OCI-LY3 (cell line): ENCODE results near the gene GPR42.
A peak's percentile ranks its signal among the peaks of the same experiment; 100 is the strongest.

ENCODE experiments used
- H2AFZ ChIP-seq: fragments of 200-600, 300-600 bp; shearing (Covaris generic); 2 replicates; pipeline ENCODE4 v1.6.0; 2014; ENCODE audit warnings: antibody characterized with exemption, low read depth, low read length
- H3K27ac ChIP-seq: fragments of 200-600, 300-600 bp; sonication (generic); 2 replicates; pipeline ENCODE4 v1.5.1; 2014; ENCODE audit warnings: mild to moderate bottlenecking, low read length, moderate library complexity, mixed read lengths
- H3K27me3 ChIP-seq: fragments of 200-600, 300-600 bp; sonication (generic); 2 replicates; pipeline ENCODE4 v1.6.1; 2014; ENCODE audit warnings: low read depth, low read length, mixed read lengths
- H3K36me3 ChIP-seq: fragments of 200-600, 300-600 bp; sonication (generic); replicated peaks from 2 replicates; pipeline ENCODE3; 2014; ENCODE audit warnings: low read depth, low read length, mixed read lengths
- H3K4me1 ChIP-seq: fragments of 300-600, 200-600 bp; sonication (generic); 2 replicates; pipeline ENCODE4 v1.6.1; 2014; ENCODE audit warnings: low read length, mixed read lengths
- H3K4me2 ChIP-seq: fragments of 200-600, 300-600 bp; sonication (generic); 2 replicates; pipeline ENCODE4 v1.6.1; 2014; ENCODE audit warnings: low read length, mixed read lengths
- H3K4me3 ChIP-seq: fragments of 300-600, 200-600 bp; sonication (generic); 2 replicates; pipeline ENCODE4 v1.5.1; 2014; ENCODE audit warnings: antibody characterized with exemption, mild to moderate bottlenecking, low read length, moderate library complexity
- H3K79me2 ChIP-seq: fragments of 300-600, 200-600 bp; shearing (Covaris generic); 2 replicates; pipeline ENCODE4 v1.6.1; 2014; ENCODE audit warnings: mild to moderate bottlenecking, low read length, mixed read lengths
- H3K9ac ChIP-seq: fragments of 300-600, 200-600 bp; shearing (Covaris generic); 2 replicates; pipeline ENCODE4 v1.6.0; 2014; ENCODE audit warnings: mild to moderate bottlenecking, low read length, moderate library complexity
- H3K9me3 ChIP-seq: fragments of 200-600, 300-600 bp; shearing (Covaris generic); 2 replicates; pipeline ENCODE4 v1.6.1; 2014; ENCODE audit warnings: low read length, mixed read lengths; ENCODE audit not compliant: insufficient read depth
- H4K20me1 ChIP-seq: fragments of 200-600, 300-600 bp; sonication (generic); 2 replicates; pipeline ENCODE4 v1.6.1; 2016; ENCODE audit warnings: low read length, mixed read lengths; ENCODE audit not compliant: insufficient read depth
- EZH2phosphoT487 ChIP-seq: fragments of 200-600 bp; shearing (Covaris generic); IDR thresholded peaks from 2 replicates; pipeline ENCODE4 v1.6.1; 2018; ENCODE audit warnings: antibody characterized with exemption, mixed run types, low read depth
- TF ChIP-seq, protein P1 (sequence below): fragments of 200-600, 300-600 bp; sonication (generic); IDR thresholded peaks from 2 replicates; pipeline ENCODE4 v1.5.1; 2014; ENCODE audit warnings: antibody characterized with exemption, low read length, low read depth

Gene GPR42

DNA sequence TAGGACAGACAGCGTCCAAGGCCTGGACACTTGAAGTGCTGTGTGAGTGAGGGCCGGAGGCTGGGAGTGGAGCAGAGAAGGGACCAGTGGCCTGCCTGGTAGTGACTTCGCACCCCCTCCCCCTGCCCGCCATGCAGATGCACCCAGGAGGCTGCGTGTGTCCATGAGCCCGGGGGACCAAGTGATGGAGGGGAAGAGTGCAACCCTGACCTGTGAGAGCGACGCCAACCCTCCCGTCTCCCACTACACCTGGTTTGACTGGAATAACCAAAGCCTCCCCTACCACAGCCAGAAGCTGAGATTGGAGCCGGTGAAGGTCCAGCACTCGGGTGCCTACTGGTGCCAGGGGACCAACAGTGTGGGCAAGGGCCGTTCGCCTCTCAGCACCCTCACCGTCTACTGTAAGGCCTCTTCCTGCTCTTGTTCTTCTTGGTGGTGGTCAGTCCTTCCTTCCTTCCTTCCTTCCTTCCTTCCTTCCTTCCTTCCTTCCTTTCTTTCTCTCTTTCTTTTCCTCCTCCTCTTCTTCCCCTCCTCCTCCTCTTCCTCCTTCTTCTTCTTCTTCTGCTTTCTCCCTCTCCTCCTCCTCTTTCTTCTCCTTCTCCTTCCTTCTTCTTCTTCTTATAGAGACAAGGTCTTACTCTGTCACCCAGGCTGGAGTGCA lies 29.2 kb upstream of the GPR42 start:
- Histone ChIP-seq H3K27ac (no peak overlapping the region), H3K36me3 (peaks cover 72% of the 10 kb centered on the region), H3K9ac (no peak overlapping the region), H3K27me3 (no peaks in the 10 kb centered on the region), H3K9me3 (no peaks in the 10 kb centered on the region), H4K20me1 (no peaks in the 10 kb centered on the region), H2AFZ (no peak overlapping the region), H3K79me2 (peaks cover 7% of the 10 kb centered on the region; the same call in 1 of the 2 replicates), H3K4me3 (no peak overlapping the region), H3K4me2 (no peak overlapping the region), H3K4me1 (peaks cover 26% of the 10 kb centered on the region)
- no peak for TF ChIP-seq EZH2phosphoT487
- TF ChIP-seq, protein P1, sequence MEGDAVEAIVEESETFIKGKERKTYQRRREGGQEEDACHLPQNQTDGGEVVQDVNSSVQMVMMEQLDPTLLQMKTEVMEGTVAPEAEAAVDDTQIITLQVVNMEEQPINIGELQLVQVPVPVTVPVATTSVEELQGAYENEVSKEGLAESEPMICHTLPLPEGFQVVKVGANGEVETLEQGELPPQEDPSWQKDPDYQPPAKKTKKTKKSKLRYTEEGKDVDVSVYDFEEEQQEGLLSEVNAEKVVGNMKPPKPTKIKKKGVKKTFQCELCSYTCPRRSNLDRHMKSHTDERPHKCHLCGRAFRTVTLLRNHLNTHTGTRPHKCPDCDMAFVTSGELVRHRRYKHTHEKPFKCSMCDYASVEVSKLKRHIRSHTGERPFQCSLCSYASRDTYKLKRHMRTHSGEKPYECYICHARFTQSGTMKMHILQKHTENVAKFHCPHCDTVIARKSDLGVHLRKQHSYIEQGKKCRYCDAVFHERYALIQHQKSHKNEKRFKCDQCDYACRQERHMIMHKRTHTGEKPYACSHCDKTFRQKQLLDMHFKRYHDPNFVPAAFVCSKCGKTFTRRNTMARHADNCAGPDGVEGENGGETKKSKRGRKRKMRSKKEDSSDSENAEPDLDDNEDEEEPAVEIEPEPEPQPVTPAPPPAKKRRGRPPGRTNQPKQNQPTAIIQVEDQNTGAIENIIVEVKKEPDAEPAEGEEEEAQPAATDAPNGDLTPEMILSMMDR: no peak

DNA sequence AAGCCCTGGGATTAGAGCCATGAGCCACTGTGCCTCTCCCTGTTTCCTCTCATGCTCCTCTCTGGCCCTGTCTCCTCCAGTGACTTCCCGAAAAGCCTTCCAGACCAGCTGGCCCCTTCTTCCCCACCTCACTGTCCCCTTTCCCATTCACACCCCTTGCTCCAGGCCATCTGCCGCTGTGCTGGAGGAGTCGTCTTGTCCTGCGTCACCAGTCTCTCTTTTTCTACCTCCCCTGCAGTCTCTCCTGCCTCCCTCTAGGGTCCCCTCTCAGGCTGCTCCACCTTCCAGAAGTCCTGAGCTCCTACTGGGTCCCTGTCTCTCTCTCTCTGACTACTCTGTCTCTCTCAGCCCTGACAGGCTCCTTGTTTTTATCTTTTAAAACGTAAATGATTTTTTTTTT lies 28.4 kb upstream of the GPR42 start:
- Histone ChIP-seq H3K79me2 (peaks cover 7% of the 10 kb centered on the region; the same call in 1 of the 2 replicates), H3K27ac (no peak overlapping the region), H3K9ac (no peak overlapping the region), H2AFZ (no peak overlapping the region), H3K27me3 (no peaks in the 10 kb centered on the region), H3K4me3 (no peak overlapping the region), H3K4me2 (no peak overlapping the region), H4K20me1 (no peaks in the 10 kb centered on the region), H3K36me3 (peaks cover 72% of the 10 kb centered on the region), H3K4me1 (peaks cover 26% of the 10 kb centered on the region), H3K9me3 (no peaks in the 10 kb centered on the region)
- TF ChIP-seq EZH2phosphoT487: no peak
- TF ChIP-seq, protein P1: no peak

DNA sequence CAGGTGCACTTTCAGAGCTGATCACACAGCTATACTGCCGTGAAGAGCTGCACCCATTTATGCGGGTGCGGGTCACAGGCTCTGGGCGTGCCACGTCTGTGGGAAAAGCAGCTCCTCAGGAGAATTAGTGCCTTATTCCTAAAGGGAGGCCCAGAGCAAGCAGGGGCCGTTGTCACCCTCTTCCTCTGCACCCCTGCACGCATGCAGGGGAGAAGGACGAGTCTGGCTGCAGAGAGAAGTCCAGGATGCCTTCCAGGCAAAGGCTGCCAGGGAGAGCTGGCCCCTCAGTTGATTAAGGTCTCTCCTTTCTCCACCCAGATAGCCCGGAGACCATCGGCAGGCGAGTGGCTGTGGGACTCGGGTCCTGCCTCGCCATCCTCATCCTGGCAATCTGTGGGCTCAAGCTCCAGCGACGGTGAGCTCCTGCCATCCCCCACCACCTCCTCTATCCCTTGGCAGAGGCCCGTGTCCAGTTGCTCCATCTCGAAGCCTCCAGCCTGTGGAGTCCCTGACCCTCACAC lies 26.3 kb upstream of the GPR42 start:
- TF ChIP-seq, protein P1: no peak
- TF ChIP-seq EZH2phosphoT487: no peak
- Histone ChIP-seq H3K4me2 (no peak overlapping the region), H3K79me2 (no peaks in the 10 kb centered on the region), H3K4me1 (peaks cover 42% of the 10 kb centered on the region), H3K9me3 (no peaks in the 10 kb centered on the region), H3K9ac (no peak overlapping the region), H3K27me3 (no peaks in the 10 kb centered on the region), H3K27ac (no peak overlapping the region), H4K20me1 (no peaks in the 10 kb centered on the region), H3K4me3 (no peak overlapping the region), H2AFZ (no peak overlapping the region), H3K36me3 (peaks cover 76% of the 10 kb centered on the region)

DNA sequence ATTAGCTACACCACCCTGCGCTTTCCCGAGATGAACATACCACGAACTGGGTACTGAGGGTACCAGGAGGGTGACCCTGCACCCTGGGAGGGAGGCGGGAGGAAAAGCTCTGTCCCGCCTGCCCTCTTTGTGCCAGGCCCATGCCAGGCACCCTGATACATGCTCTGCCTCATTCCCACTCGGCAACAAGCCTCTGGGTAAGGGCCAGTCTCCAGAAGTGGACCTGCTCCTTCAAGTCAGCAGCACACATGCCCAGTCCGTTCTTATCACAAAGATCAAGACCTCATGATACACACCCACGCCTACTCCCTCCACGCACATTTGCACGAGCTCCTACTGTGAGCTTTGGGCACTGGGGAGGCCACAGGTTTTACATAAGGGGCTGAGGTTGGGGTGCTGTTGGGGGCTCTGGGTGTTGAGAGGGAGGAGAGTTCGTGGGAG lies 25.2 kb upstream of the GPR42 start:
- Histone ChIP-seq H4K20me1 (no peaks in the 10 kb centered on the region), H3K4me1 (peaks cover 54% of the 10 kb centered on the region), H3K36me3 (peaks cover 67% of the 10 kb centered on the region), H2AFZ (no peak overlapping the region), H3K9ac (peak overlapping the region; percentile 91), H3K4me3 (no peak overlapping the region; the same call in 1 of the 2 replicates), H3K79me2 (no peaks in the 10 kb centered on the region), H3K9me3 (no peaks in the 10 kb centered on the region), H3K27ac (peak overlapping the region; percentile 97), H3K4me2 (peak overlapping the region; percentile 55), H3K27me3 (no peaks in the 10 kb centered on the region)
- TF ChIP-seq, protein P1: no peak
- TF ChIP-seq EZH2phosphoT487: no peak
